Effector memory CD8-positive, alpha-beta T cell (primary cell): Measurements from ENCODE around the gene RBFOX2.

Experiments used
- ATAC-seq: fragments of 150-1000 bp; cut with Tn5 transposase; replicated peaks from 2 replicates; pipeline ENCODE4 v1.10.0; 2021; ENCODE audit warnings: mild to moderate bottlenecking, moderate library complexity
- DNase-seq, 3 experiments: peaks; one replicate each; pipeline ENCODE4 v3.0.0; 2021
- H3K27ac Mint-ChIP-seq, 2 donors: one replicate each; pipeline ENCODE4 v1.8.0; 2022; ENCODE audit warnings: mild to moderate bottlenecking in 2 of 2, mixed read lengths in 2 of 2, moderate library complexity in 2 of 2
- H3K27me3 Mint-ChIP-seq, 2 donors: one replicate each; pipeline ENCODE4 v1.8.0; 2022; ENCODE audit warnings: mixed read lengths in 2 of 2
- H3K36me3 Mint-ChIP-seq: one replicate; pipeline ENCODE4 v1.8.0; 2022; ENCODE audit warnings: mild to moderate bottlenecking, moderate library complexity, mixed read lengths; ENCODE audit not compliant: insufficient read depth
- H3K4me1 Mint-ChIP-seq, 2 donors: one replicate each; pipeline ENCODE4 v1.8.0; 2022; ENCODE audit warnings: low read depth in 2 of 2, mixed read lengths in 2 of 2
- H3K4me3 Mint-ChIP-seq, 2 donors: one replicate each; pipeline ENCODE4 v1.8.0; 2022; ENCODE audit warnings: mild to moderate bottlenecking in 2 of 2, mixed read lengths in 2 of 2, moderate library complexity in 2 of 2
- H3K9me3 Mint-ChIP-seq, 2 donors: one replicate each; pipeline ENCODE4 v1.8.0; 2022; ENCODE audit warnings: mixed read lengths in 2 of 2

Gene RBFOX2

GRCh38 chr22:35775339-35775738 lies 253.3 kb downstream of the RBFOX2 start:
- Mint-ChIP-seq H3K36me3 (no peaks in the 10 kb centered on the region), H3K9me3 (no peaks in the 10 kb centered on the region), H3K4me1 (no peaks in the 10 kb centered on the region), H3K4me3 (no peak overlapping the region), H3K27ac (no peak overlapping the region), H3K27me3 (peaks cover 0 to 14% of the 10 kb centered on the region in 2 donors)
- ATAC-seq (no peak), DNase-seq (no peak)

- H3K4me3 Mint-ChIP-seq: no peak overlapping the region
- H3K27ac Mint-ChIP-seq: no peak overlapping the region
- H3K4me1 Mint-ChIP-seq: no peaks in the 10 kb centered on the region
- no peaks in the 10 kb centered on the region for H3K36me3 Mint-ChIP-seq
- H3K27me3 Mint-ChIP-seq: peaks cover 12 to 21% of the 10 kb centered on the region in 2 donors
- H3K9me3 Mint-ChIP-seq: no peaks in the 10 kb centered on the region
- DNase-seq (no peak), ATAC-seq (no peak)
Measured at GRCh38 chr22:35769974-35770373, 258.6 kb downstream of the RBFOX2 start.

- DNase-seq (no peak), ATAC-seq (no peak)
- H3K27ac Mint-ChIP-seq: no peak overlapping the region
- H3K4me1 Mint-ChIP-seq: no peaks in the 10 kb centered on the region
- H3K9me3 Mint-ChIP-seq: no peaks in the 10 kb centered on the region
- H3K36me3 Mint-ChIP-seq: no peaks in the 10 kb centered on the region
- H3K4me3 Mint-ChIP-seq: no peak overlapping the region
- peaks cover 12 to 36% of the 10 kb centered on the region in 2 donors for H3K27me3 Mint-ChIP-seq
Measured at GRCh38 chr22:35766654-35767580, 261.7 kb downstream of the RBFOX2 start.

- no peak for ATAC-seq
- no peak overlapping the region for H3K4me3 Mint-ChIP-seq
- H3K27me3 Mint-ChIP-seq: peaks cover 11 to 20% of the 10 kb centered on the region in 2 donors
- H3K27ac Mint-ChIP-seq: no peak overlapping the region
- H3K36me3 Mint-ChIP-seq: no peaks in the 10 kb centered on the region
- H3K4me1 Mint-ChIP-seq: no peaks in the 10 kb centered on the region
- no peaks in the 10 kb centered on the region for H3K9me3 Mint-ChIP-seq
- no peak for DNase-seq
Measured at GRCh38 chr22:35761037-35761436, 267.6 kb downstream of the RBFOX2 start.

DNA sequence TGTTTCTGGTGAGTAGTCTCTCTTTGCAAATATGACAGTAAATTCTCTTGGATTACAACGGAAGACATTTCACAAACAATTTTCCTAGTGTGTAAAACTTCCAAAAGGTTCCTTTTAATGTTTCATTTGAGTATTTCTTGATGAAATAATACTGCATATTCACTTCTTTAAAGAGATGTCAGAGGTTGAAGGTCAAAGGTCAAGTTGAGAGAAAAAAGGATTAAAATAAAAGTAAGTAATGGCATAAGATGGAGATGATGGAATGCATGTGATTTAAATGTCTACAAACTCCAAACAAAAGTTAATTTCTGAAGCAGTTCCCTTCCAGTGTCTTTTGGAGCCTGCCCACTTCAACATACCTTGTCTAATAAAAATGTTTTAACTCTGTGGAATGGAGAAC lies 270.2 kb downstream of the RBFOX2 start:
- Mint-ChIP-seq H3K4me1 (no peaks in the 10 kb centered on the region), H3K27me3 (peaks cover 0 to 20% of the 10 kb centered on the region in 2 donors), H3K36me3 (no peaks in the 10 kb centered on the region), H3K27ac (no peak overlapping the region), H3K4me3 (no peak overlapping the region), H3K9me3 (no peaks in the 10 kb centered on the region)
- DNase-seq: no peak
- no peak for ATAC-seq

GRCh38 chr22:35756722-35757121 lies 271.9 kb downstream of the RBFOX2 start:
- DNase-seq (no peak), ATAC-seq (no peak)
- H3K27ac Mint-ChIP-seq: no peak overlapping the region
- no peaks in the 10 kb centered on the region for H3K4me1 Mint-ChIP-seq
- no peaks in the 10 kb centered on the region for H3K9me3 Mint-ChIP-seq
- H3K4me3 Mint-ChIP-seq: no peak overlapping the region
- no peaks in the 10 kb centered on the region for H3K36me3 Mint-ChIP-seq
- peaks cover 0 to 20% of the 10 kb centered on the region in 2 donors for H3K27me3 Mint-ChIP-seq

GRCh38 chr22:35754761-35755160 lies 273.9 kb downstream of the RBFOX2 start:
- H3K27me3 Mint-ChIP-seq: peaks cover 0 to 19% of the 10 kb centered on the region in 2 donors
- H3K27ac Mint-ChIP-seq: no peak overlapping the region
- H3K4me3 Mint-ChIP-seq: no peak overlapping the region
- no peaks in the 10 kb centered on the region for H3K4me1 Mint-ChIP-seq
- DNase-seq: no peak
- H3K9me3 Mint-ChIP-seq: no peaks in the 10 kb centered on the region
- no peak for ATAC-seq
- H3K36me3 Mint-ChIP-seq: no peaks in the 10 kb centered on the region

DNA sequence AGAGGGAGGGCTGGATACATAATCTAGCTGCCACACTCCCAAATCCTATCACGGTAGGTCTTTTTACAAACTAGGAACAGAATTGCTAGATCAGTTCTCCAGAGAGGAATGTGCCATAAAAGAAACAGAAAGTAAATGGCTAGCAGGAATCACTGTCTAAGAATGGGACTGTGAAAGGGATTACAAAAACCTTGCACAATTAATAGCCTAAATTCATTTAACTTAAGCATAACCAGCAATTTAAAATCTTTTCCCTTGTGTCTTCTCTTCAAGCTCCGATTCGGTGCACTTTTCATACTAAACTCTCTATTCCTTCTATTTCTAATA lies 275.8 kb downstream of the RBFOX2 start:
- Mint-ChIP-seq H3K36me3 (no peaks in the 10 kb centered on the region), H3K4me3 (no peak overlapping the region), H3K27ac (no peak overlapping the region), H3K9me3 (no peaks in the 10 kb centered on the region), H3K4me1 (no peaks in the 10 kb centered on the region), H3K27me3 (peaks cover 0 to 12% of the 10 kb centered on the region in 2 donors)
- ATAC-seq (no peak), DNase-seq (no peak)

GRCh38 chr22:35752006-35752862 lies 276.4 kb downstream of the RBFOX2 start:
- H3K27me3 Mint-ChIP-seq: peaks cover 0 to 12% of the 10 kb centered on the region in 2 donors
- DNase-seq (no peak), ATAC-seq (no peak)
- no peaks in the 10 kb centered on the region for H3K36me3 Mint-ChIP-seq
- H3K27ac Mint-ChIP-seq: no peak overlapping the region
- no peaks in the 10 kb centered on the region for H3K9me3 Mint-ChIP-seq
- no peak overlapping the region for H3K4me3 Mint-ChIP-seq
- H3K4me1 Mint-ChIP-seq: no peaks in the 10 kb centered on the region

DNA sequence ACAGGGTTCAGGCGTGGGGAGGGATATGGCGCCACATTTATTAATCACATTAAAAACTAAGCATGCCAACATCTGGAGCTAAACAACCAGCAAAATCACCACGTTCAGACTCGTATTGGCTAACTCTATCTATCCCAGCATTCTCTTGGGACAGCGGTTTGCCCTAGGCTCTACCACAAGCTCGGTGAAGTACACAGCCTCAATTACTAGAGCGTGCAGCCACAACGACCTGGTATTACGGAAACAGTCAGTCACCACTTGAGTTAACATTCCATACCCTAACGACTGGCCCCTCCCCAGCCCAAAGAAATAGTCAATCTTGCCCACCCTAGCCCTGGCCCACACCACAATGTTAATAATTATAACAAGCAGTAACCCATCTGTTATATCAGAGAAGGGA lies 278.8 kb downstream of the RBFOX2 start:
- Mint-ChIP-seq H3K27me3 (no peaks in the 10 kb centered on the region), H3K9me3 (no peaks in the 10 kb centered on the region), H3K4me1 (no peaks in the 10 kb centered on the region), H3K36me3 (no peaks in the 10 kb centered on the region), H3K27ac (no peak overlapping the region), H3K4me3 (no peak overlapping the region)
- DNase-seq (no peak), ATAC-seq (no peak)

DNA sequence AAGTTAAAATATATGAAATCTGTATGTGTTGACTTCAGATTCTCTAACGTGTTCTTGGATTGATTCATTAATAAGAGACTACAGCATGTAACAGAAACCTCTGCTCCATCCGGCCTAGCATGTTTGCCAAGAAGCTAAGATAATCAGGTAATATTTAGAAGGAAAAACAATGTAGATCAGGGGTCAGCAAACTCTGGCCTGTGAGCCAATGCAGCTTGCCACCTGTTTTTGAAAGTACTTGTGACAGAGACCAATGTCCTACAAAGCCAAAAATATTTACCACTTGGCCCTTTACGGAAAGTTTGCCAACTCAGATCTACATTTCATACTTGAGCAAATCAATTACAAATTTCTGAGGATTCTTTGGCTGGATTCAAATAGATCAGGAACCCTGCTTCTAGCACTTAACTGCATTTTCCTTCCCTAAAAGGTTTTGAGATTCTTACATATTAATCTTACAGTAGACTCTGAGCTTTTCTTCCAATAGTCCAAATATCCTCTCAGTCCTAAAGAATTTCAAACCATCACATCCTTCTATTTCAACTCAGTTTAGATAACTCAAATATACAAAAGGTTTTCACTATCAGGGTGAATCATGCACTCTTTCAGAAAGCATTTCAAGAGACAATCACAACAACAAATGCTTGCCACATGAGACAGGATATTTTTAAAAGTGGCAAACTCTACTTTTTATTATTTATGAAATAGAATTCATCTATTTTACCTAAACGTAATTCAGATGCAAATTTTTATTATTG lies 281.5 kb downstream of the RBFOX2 start:
- no peak for DNase-seq
- no peaks in the 10 kb centered on the region for H3K9me3 Mint-ChIP-seq
- H3K27me3 Mint-ChIP-seq: peaks cover 11 to 16% of the 10 kb centered on the region in 2 donors
- H3K4me3 Mint-ChIP-seq: no peak overlapping the region
- H3K36me3 Mint-ChIP-seq: no peaks in the 10 kb centered on the region
- ATAC-seq: no peak
- no peak overlapping the region for H3K27ac Mint-ChIP-seq
- no peaks in the 10 kb centered on the region for H3K4me1 Mint-ChIP-seq

- H3K9me3 Mint-ChIP-seq: no peaks in the 10 kb centered on the region
- no peak for ATAC-seq
- H3K27me3 Mint-ChIP-seq: peaks cover 11 to 16% of the 10 kb centered on the region in 2 donors
- no peak overlapping the region for H3K27ac Mint-ChIP-seq
- H3K36me3 Mint-ChIP-seq: no peaks in the 10 kb centered on the region
- H3K4me3 Mint-ChIP-seq: no peak overlapping the region
- no peak for DNase-seq
- no peaks in the 10 kb centered on the region for H3K4me1 Mint-ChIP-seq
Measured at GRCh38 chr22:35746248-35746647, 282.4 kb downstream of the RBFOX2 start.

- Mint-ChIP-seq H3K9me3 (no peaks in the 10 kb centered on the region), H3K27me3 (peaks cover 18 to 23% of the 10 kb centered on the region in 2 donors), H3K4me1 (no peaks in the 10 kb centered on the region), H3K27ac (no peak overlapping the region), H3K4me3 (no peak overlapping the region), H3K36me3 (no peaks in the 10 kb centered on the region)
- no peak for ATAC-seq
- DNase-seq: no peak
Measured at GRCh38 chr22:35743326-35743860, 285.2 kb downstream of the RBFOX2 start.
